Measurements from ENCODE around the gene ATP2A1. TPM values are rescaled to one million over a fixed set of nuclear protein-coding genes. Genes with fewer than 3 reads are reported as not detected.

Gene ATP2A1
- total RNA-seq (2016; rRNA removed; fragmentation: Illumina TruSeq; extraction: Trizol) = 0.70 and 3.2 TPM in 2 replicates
- total RNA-seq (2016; cell fraction: cytosol; rRNA removed; fragmentation: Illumina TruSeq; extraction: Trizol; ENCODE audit: low read depth) = 1.1 and 1.9 TPM in 2 replicates
- total RNA-seq (2016; cell fraction: insoluble cytoplasmic fraction; rRNA removed; fragmentation: Illumina TruSeq; extraction: Trizol) = 0.30 and 2.0 TPM in 2 replicates
- 0.65 and 1.3 TPM in 2 replicates for total RNA-seq (2016; cell fraction: membrane; rRNA removed; fragmentation: Illumina TruSeq; extraction: Trizol)
- total RNA-seq (2016; cell fraction: nucleus; rRNA removed; fragmentation: Illumina TruSeq; extraction: Trizol) = 4.8 and 6.9 TPM in 2 replicates
- polyA plus RNA-seq (2011; rRNA removed) = 12.5 and 16.4 TPM in 2 replicates
- 2.7 and 2.9 TPM in 2 replicates for polyA plus RNA-seq (2011; cell fraction: cytosol; rRNA removed)
- 149 and 332 TPM in 2 replicates for polyA plus RNA-seq (2011; cell fraction: nucleus; rRNA removed)
- 31.5 and 57.2 TPM in 2 replicates for polyA plus RNA-seq (2012)
- 0.51 TPM in 2 replicates for polyA plus RNA-seq (2016; cell fraction: cytosol; fragmentation: Illumina TruSeq; extraction: Trizol; ENCODE audit: low read depth)
- polyA plus RNA-seq (2016; cell fraction: insoluble cytoplasmic fraction; fragmentation: Illumina TruSeq; extraction: Trizol; ENCODE audit: low read depth) = 1.3 and 1.5 TPM in 2 replicates
- 0.87 and 1.9 TPM in 2 replicates for polyA plus RNA-seq (2016; cell fraction: membrane; fragmentation: Illumina TruSeq; extraction: Trizol; ENCODE audit: low read depth)
- polyA plus RNA-seq (2016; cell fraction: nucleus; fragmentation: Illumina TruSeq; extraction: Trizol; ENCODE audit: insufficient read depth, low read depth) = 55.1 and 58.0 TPM in 2 replicates
- polyA minus RNA-seq (2011; rRNA and poly(A)+ RNA removed; ENCODE audit: low replicate concordance) = 1.4 and 6.4 TPM in 2 replicates
- 0.59 and 1.4 TPM in 2 replicates for polyA minus RNA-seq (2011; cell fraction: cytosol; rRNA and poly(A)+ RNA removed)
- 26.7 and 30.8 TPM in 2 replicates for polyA minus RNA-seq (2011; cell fraction: nucleus; rRNA and poly(A)+ RNA removed)
- Bru-seq, nascent RNA = percentile 49 among the genes with signal in this experiment
- percentile 67 among the genes with signal in this experiment for BruChase-seq, experiment 1, labeled RNA remaining after a 6-hour chase
- BruChase-seq, experiment 2, labeled RNA remaining after a 2-hour chase = percentile 57 among the genes with signal in this experiment
- long read RNA-seq, experiment 1, partial matches to known transcripts = 1 of 1 reads
- long read RNA-seq, experiment 1, other reads (novel, unspliced or antisense) = 0 of 1 reads
- long read RNA-seq, experiment 2, partial matches to known transcripts = 1 of 2 reads
- long read RNA-seq, experiment 2, other reads (novel, unspliced or antisense) = 1 of 2 reads

- no peaks in the 10 kb centered on the region for H3K9me3 ChIP-seq (ENCODE audit: low read length)
- no peak within 1 kb of the TSS for H3K4me2 ChIP-seq (ENCODE audit: low read depth, low read length)
- no peak for DNase-seq (ENCODE audit: low spot score)
- no peak within 1 kb of the TSS for H2AFZ ChIP-seq (ENCODE audit: low read length)
- H4K20me1 ChIP-seq (ENCODE audit: insufficient read depth, low read length) = no peaks in the 10 kb centered on the region
- intact Hi-C loops (cut with micrococcal nuclease; ENCODE audit: unreplicated experiment) = no loop called here
- in situ Hi-C loops (cut with HindIII; ENCODE audit: extremely low pct_ligation_motif_present, low pct_unique_long_range_greater_than_20kb) = no loop called here
- no peak within 1 kb of the TSS for H3K9ac ChIP-seq (ENCODE audit: insufficient read depth, low read depth, low read length)
- no peaks in the 10 kb centered on the region for H3K4me1 ChIP-seq (ENCODE audit: insufficient read depth, low read length)
- POLR2A ChIA-PET = interaction anchor here (0.9 kb wide), 1 partner anchor 13 kb away, joined by 3 read pairs; no protein-coding TSS in a partner anchor
- no peak for FAIRE-seq
- 91% methylated on average over 25 of the region's 25 CpGs for WGBS (ENCODE audit: low lambda C conversion rate)
- peaks cover 9 to 18% of the 10 kb centered on the region in 2 experiments; a peak in 4 of 5 replicates for H3K36me3 ChIP-seq (replicated peaks in 1 of 2; ENCODE audit: control insufficient read depth in 1 of 2, insufficient read depth in 2 of 2, low read length in 2 of 2)
- TF ChIP-seq MEIS1 (CRISPR knock-in tag; IDR thresholded peaks at IDR 0.05; ENCODE audit: borderline replicate concordance) = no peak
- peak; percentile 20 to 30; a peak in 2 of 4 replicates for TF ChIP-seq MAFK (conservative IDR thresholded peaks at IDR 0.05 in 1 of 2, IDR thresholded peaks at IDR 0.05 in 1 of 2; ENCODE audit: low read length in 2 of 2)
- peak; percentile 40 for TF ChIP-seq AGO2 (optimal IDR thresholded peaks at IDR 0.05; ENCODE audit: low read depth, low read length)
- CTCF ChIA-PET (ENCODE audit: low intra/inter-chr PET ratio, low total read pairs) = no interaction called here
- no peaks in the 10 kb centered on the region for H3K27me3 ChIP-seq (ENCODE audit: control insufficient read depth in 1 of 2, insufficient read depth in 2 of 2, low read length in 2 of 2)
- no peak within 1 kb of the TSS for H3K27ac ChIP-seq (ENCODE audit: extremely low read length, insufficient read depth, low read length)
- no peak within 1 kb of the TSS for H3K4me3 ChIP-seq (replicated peaks in 1 of 3; ENCODE audit: insufficient read depth in 1 of 3, low read depth in 2 of 3, low read length in 3 of 3)
- no peaks in the 10 kb centered on the region for H3K79me2 ChIP-seq (ENCODE audit: insufficient read depth, low read length)
- ATAC-seq = no peak
- TSS peak; percentile 39 for BruUV-seq (replicated peaks)
Observed at GRCh38 chr16:28878083-28878926, at the start of gene ATP2A1. ATP2A1 (plus strand) TSS chr16:28878488; CDS start chr16:28878672, 184 bp downstream.

All from HepG2 (cell line).